Testis (tissue), 3 donors: Measurements from ENCODE around the gene TSC22D4. TPM values are rescaled to one million over a fixed set of nuclear protein-coding genes. Genes with fewer than 3 reads are reported as not detected.

Experiments
- DNase-seq: peaks from one replicate; pipeline ENCODE4 v3.0.0-alpha.2; 2019
- H3K27ac ChIP-seq, 2 donors: fragments of 200-600 bp; sonication (generic); one replicate each; pipeline ENCODE4 v1.5.1; 2019
- H3K27me3 ChIP-seq: fragments of 200-600 bp; sonication (generic); one replicate; pipeline ENCODE4 v1.5.1; 2019
- H3K36me3 ChIP-seq: fragments of 200-600 bp; sonication (generic); one replicate; pipeline ENCODE4 v1.5.1; 2017; ENCODE audit warnings: low read depth; ENCODE audit errors: missing control alignments
- H3K4me1 ChIP-seq: fragments of 200-600 bp; sonication (generic); one replicate; pipeline ENCODE4 v1.5.1; 2019
- H3K4me3 ChIP-seq, 2 donors: fragments of 200-600 bp; sonication (generic); one replicate each; pipeline ENCODE4 v1.5.1; 2017 to 2019
- H3K9me3 ChIP-seq: fragments of 200-600 bp; sonication (generic); one replicate; pipeline ENCODE4 v1.5.1; 2017
- POLR2A ChIP-seq: fragments of 450-650 bp; IDR thresholded peaks from one replicate; pipeline ENCODE4 v1.6.1; 2017; ENCODE audit warnings: antibody characterized with exemption, mild to moderate bottlenecking, moderate library complexity
- WGBS, 2 donors: methylation state at CpG; one replicate each; pipeline ENCODE4 v1.1.5; 2018; 5-methylcytosine and 5-hydroxymethylcytosine counted together
- intact Hi-C: fragments of 100-400 bp; cut with DNase I; formaldehyde crosslinking; loops from one replicate; pipeline ENCODE4 v1.15.1; 2023; ENCODE audit warnings: low total_unique reads
- polyA plus RNA-seq: library from polyadenylated mRNA; stranded (reverse); fragments of 350-450 nt; fragmentation: Illumina TruSeq; extraction: RNeasy Lipid Tissue Mini Kit (QIAGEN cat#74804); gene quantifications from one replicate; pipeline ENCODE4 v1.2.3, GENCODE V29; 2014; ENCODE audit warnings: low read depth, low replicate concordance; ENCODE audit not compliant: insufficient read depth
- total RNA-seq, 2 donors: library from RNA; depleted of rRNA; stranded (reverse); fragments of >200 nt; gene quantifications; one replicate each; pipeline ENCODE4 v1.2.3, GENCODE V29; 2016
- TF ChIP-seq, protein P1 (sequence below), 3 experiments: fragments of 450-650 bp in 2 of 3; fragments of 200-600 bp in 1 of 3; sonication (generic) in 1 of 3; IDR thresholded peaks; one replicate each; pipeline ENCODE4 v1.5.1; 2016 to 2019; ENCODE audit warnings: antibody characterized with exemption in 3 of 3, mild to moderate bottlenecking in 2 of 3, moderate library complexity in 1 of 3

Gene TSC22D4
- total and polyA plus RNA-seq, 3 donors from 2014 or later: 57.4 to 165 (median 135) TPM

GRCh38 chr7:100492738-100493475 is 13.9 kb upstream of the TSC22D4 start:
- H3K9me3 ChIP-seq: no peaks in the 10 kb centered on the region
- H3K36me3 ChIP-seq: no peaks in the 10 kb centered on the region
- H3K4me1 ChIP-seq: peaks cover 8% of the 10 kb centered on the region
- intact Hi-C loops: no loop called here
- TF ChIP-seq, protein P1, sequence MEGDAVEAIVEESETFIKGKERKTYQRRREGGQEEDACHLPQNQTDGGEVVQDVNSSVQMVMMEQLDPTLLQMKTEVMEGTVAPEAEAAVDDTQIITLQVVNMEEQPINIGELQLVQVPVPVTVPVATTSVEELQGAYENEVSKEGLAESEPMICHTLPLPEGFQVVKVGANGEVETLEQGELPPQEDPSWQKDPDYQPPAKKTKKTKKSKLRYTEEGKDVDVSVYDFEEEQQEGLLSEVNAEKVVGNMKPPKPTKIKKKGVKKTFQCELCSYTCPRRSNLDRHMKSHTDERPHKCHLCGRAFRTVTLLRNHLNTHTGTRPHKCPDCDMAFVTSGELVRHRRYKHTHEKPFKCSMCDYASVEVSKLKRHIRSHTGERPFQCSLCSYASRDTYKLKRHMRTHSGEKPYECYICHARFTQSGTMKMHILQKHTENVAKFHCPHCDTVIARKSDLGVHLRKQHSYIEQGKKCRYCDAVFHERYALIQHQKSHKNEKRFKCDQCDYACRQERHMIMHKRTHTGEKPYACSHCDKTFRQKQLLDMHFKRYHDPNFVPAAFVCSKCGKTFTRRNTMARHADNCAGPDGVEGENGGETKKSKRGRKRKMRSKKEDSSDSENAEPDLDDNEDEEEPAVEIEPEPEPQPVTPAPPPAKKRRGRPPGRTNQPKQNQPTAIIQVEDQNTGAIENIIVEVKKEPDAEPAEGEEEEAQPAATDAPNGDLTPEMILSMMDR (IDR thresholded peaks at IDR 0.05): no peak
- no peak for TF ChIP-seq POLR2A
- peak overlapping the region in 1 of 2 donors; percentile 50 for H3K4me3 ChIP-seq
- H3K27ac ChIP-seq: no peak overlapping the region
- no peak for DNase-seq
- 75 to 77% methylated on average over 4 to 5 of the region's 5 CpGs for WGBS, 2 donors
- no peaks in the 10 kb centered on the region for H3K27me3 ChIP-seq

- DNase-seq: no peak
- peaks cover 16% of the 10 kb centered on the region for H3K4me1 ChIP-seq
- H3K36me3 ChIP-seq: no peaks in the 10 kb centered on the region
- TF ChIP-seq, protein P1 (IDR thresholded peaks at IDR 0.05): no peak
- no peak for TF ChIP-seq POLR2A
- H3K9me3 ChIP-seq: no peaks in the 10 kb centered on the region
- 87 to 99% methylated on average over 5 of the region's 5 CpGs for WGBS, 2 donors
- intact Hi-C loops: no loop called here
- no peak overlapping the region for H3K4me3 ChIP-seq
- H3K27me3 ChIP-seq: no peaks in the 10 kb centered on the region
- no peak overlapping the region for H3K27ac ChIP-seq
Measured at GRCh38 chr7:100491192-100491578, 12.2 kb upstream of the TSC22D4 start.

- Histone ChIP-seq H3K9me3 (no peaks in the 10 kb centered on the region), H3K27ac (no peak overlapping the region), H3K4me1 (peaks cover 18% of the 10 kb centered on the region), H3K27me3 (no peaks in the 10 kb centered on the region), H3K36me3 (no peaks in the 10 kb centered on the region), H3K4me3 (no peak overlapping the region)
- 93 to 95% methylated on average over 24 to 25 of the region's 25 CpGs for WGBS, 2 donors
- TF ChIP-seq, protein P1 (IDR thresholded peaks at IDR 0.05): no peak
- no peak for TF ChIP-seq POLR2A
- no peak for DNase-seq
- intact Hi-C loops: no loop called here
Measured at GRCh38 chr7:100490483-100491191, 11.6 kb upstream of the TSC22D4 start.

- peaks cover 26% of the 10 kb centered on the region for H3K4me1 ChIP-seq
- no peak overlapping the region for H3K27ac ChIP-seq
Measured at GRCh38 chr7:100489824-100490223, 10.8 kb upstream of the TSC22D4 start.

More at GRCh38 chr7:100489824-100490223, 10.8 kb upstream of the TSC22D4 start:
- Histone ChIP-seq H3K4me3 (no peak overlapping the region), H3K27me3 (no peaks in the 10 kb centered on the region), H3K36me3 (no peaks in the 10 kb centered on the region), H3K9me3 (no peaks in the 10 kb centered on the region)
- WGBS, 2 donors: 53% methylated on average over 9 of the region's 9 CpGs; no CpG with 5 or more reads in 1 of the 2 donors
- no peak for TF ChIP-seq POLR2A
- TF ChIP-seq, protein P1 (IDR thresholded peaks at IDR 0.05): no peak
- peak; percentile 75 for DNase-seq
- intact Hi-C loops: no loop called here
